GM13976 (cell line): ENCODE results near the gene VIL1.
A peak's percentile ranks its signal among the peaks of the same experiment; 100 is the strongest.

Experiments
- DNase-seq: peaks from one replicate; pipeline ENCODE4 v3.0.0; 2012; ENCODE audit warnings: low spot score
- in situ Hi-C: fragments of 300-500 bp; cut with MboI; formaldehyde crosslinking; loops from one replicate; pipeline ENCODE4 v1.12.0; 2022; ENCODE audit warnings: low sequenced_read_pairs, mixed read lengths, inconsistent platforms; ENCODE audit not compliant: unreplicated experiment
- TF ChIP-seq, protein P1 (sequence below): IDR thresholded peaks from 2 replicates; pipeline ENCODE4 v1.5.1; 2012; ENCODE audit warnings: borderline replicate concordance, mild to moderate bottlenecking; ENCODE audit not compliant: insufficient read depth; ENCODE audit errors: extremely low read depth, missing control alignments, control extremely low read depth

VIL1 gene

DNA sequence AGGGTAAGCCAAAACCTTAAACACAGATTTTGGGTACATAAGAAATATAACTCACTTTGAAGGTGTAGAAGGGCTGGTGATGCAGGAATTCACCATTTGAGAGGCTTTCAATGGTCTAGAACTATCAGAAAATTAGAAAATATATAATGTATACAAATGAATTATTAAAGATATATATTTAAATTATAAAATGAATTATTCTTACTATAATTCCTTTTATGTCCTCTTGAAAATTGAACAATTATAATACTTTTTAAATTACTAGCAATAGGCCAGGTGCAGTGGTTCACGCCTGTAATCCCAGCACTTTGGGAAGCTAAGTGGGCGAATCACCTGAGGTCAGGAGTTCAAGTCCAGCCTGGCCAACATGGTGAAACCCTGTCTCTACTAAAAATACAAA lies 60.7 kb downstream of the VIL1 start:
- DNase-seq: no peak
- in situ Hi-C loops: no loop called here
- TF ChIP-seq, protein P1, sequence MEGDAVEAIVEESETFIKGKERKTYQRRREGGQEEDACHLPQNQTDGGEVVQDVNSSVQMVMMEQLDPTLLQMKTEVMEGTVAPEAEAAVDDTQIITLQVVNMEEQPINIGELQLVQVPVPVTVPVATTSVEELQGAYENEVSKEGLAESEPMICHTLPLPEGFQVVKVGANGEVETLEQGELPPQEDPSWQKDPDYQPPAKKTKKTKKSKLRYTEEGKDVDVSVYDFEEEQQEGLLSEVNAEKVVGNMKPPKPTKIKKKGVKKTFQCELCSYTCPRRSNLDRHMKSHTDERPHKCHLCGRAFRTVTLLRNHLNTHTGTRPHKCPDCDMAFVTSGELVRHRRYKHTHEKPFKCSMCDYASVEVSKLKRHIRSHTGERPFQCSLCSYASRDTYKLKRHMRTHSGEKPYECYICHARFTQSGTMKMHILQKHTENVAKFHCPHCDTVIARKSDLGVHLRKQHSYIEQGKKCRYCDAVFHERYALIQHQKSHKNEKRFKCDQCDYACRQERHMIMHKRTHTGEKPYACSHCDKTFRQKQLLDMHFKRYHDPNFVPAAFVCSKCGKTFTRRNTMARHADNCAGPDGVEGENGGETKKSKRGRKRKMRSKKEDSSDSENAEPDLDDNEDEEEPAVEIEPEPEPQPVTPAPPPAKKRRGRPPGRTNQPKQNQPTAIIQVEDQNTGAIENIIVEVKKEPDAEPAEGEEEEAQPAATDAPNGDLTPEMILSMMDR: no peak

DNA sequence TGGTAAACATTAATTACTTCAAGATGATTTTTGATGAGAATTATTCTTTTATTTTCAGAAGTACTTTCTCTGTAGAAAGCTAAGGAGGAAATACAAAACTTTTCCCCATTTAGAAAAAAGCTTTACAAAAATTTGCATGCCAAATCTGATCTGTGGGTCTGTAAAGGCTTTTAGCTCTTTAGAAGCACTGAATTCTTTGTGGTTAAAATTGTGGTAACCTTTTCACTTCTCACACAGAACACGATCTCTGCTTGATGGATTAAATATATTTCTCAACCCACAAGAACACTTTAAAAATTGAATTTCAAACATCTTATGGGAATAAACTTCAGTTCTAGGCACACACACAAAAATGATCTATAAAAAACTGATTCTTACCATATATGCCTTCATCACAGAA lies 63.7 kb downstream of the VIL1 start:
- TF ChIP-seq, protein P1: no peak
- in situ Hi-C loops: no loop called here
- DNase-seq: peak; percentile 24

DNA sequence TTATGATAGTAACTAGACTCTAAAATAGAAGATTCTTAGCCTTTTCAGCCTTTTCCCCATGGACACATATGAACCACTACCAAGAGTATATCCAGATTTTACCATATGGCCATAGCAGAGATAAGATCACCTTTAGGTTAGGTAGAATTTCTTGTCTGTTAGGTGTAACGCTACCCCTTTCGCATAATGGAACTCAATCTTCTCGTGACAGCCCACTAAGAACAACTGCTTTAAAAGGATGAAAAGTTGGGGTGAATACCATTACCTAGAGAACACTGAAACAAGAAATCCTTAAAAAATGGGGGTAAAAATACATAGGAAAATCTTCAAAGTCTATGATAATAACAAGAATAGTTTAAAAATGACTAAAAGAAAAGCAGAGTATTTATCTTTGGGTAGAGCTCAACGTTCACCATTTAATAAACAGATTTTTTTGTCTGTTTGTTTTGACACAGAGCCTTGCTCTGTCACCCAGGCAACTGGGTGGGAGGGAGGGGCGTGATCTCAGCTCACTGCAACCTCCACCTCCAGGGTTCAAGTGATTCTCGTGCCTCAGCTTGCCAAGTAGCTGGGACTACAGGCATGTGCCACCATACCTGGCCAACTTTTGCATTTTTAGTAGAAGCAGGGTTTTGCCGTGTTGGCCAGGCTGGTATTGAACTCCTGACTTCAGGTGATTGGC lies 67.2 kb downstream of the VIL1 start:
- TF ChIP-seq, protein P1: no peak
- no peak for DNase-seq
- in situ Hi-C loops: no loop called here

DNA sequence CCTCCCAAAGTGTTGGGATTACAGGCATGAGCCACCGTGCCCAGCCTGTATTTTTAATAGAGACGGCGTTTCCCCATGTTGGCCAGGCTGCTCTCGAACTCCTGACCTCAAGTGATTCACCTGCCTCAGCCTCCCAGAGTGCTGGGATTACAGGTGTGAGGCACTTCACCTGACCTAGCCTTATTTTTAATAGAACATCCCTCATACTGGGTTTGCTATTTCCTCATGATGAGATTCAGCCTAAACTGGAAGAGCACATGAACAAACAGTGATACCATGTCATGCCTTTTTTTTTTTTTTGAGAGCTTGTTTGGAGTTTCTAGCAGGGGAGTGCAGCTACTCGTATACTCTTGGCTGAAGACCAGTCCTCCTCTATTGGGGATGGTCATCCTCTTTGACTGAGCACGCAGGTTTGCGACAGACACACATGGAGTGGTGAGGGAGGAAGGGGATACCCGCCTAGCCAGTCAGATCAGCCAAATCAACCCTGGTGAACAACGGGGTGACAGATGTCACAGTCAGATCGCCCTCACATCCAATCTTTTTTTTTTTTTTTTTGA lies 81.7 kb downstream of the VIL1 start:
- TF ChIP-seq, protein P1: no peak
- DNase-seq: no peak
- in situ Hi-C loops: no loop called here

DNA sequence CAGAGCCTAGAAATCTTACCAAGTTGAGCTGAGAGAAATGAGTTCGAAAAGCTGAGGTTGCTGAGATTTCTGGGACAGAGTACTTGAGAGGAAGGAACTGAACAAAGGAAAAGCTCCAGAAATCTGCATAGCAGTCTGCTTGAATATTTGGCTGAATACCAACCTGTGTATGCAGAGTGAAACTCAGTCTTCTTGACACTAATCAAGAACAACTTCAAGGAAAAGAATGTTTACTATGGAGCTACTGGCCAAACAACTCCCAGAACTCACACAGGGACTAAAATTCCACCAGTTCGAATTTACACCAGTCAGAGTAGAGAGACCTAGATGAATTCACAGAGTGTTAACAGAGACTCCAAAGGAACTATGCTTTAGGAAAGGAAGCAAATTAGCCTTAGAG lies 82.7 kb downstream of the VIL1 start:
- TF ChIP-seq, protein P1: no peak
- in situ Hi-C loops: no loop called here
- no peak for DNase-seq
